NCI-H82 (cell line): Measurements from ENCODE around the gene MYRIP.
"Not testable (repeated sequence)": the region's sequence is repeated elsewhere in the genome, so short reads cannot be mapped to it uniquely, and the experiment has no call there.

Experiments
- DNase-seq: peaks from one replicate; lab custom pipeline; 2025; lab: John Stamatoyannopoulos, UW

Gene MYRIP

DNA sequence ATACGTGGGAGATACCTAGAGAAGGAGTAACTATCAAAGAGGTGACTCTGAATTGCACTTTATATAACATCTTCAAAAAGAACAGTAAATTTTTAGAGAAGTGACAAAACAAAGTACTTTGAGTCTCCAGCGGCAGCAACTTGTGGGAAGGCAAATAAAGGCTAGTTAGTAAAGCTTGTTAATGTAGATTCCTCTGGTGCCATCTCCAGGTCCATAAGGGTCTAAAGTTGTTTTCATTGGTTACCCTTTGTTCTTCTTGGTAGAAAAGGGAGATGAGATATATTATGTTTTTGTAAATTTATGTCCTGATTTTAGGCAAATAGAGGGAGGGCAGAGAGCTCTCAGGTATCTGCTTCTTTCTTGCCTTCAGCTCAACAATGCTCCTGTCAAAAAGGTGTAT is 161.6 kb downstream of the MYRIP start:
- no peak for DNase-seq

- no peak for DNase-seq
Measured at GRCh38 chr3:39971559-39972031, 162.2 kb downstream of the MYRIP start.

DNA sequence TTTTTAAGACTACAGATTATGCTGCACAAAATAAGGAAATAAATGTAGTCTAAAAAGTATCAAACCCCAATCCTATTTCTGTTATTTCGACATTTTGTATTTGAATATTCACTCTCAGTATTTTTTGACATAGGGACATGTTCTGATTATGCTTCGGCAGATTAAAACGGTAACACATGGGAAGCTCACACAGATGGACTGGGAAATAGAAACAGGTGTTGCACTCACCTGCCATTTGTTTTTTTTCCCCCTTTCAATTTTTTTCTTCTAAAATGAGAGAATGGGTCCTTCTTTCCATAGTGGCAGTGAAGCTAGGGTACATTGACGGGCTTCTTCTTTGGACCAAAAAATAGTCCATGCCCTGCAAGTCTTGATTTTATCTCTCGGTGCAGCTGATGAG is 163.1 kb downstream of the MYRIP start:
- no peak for DNase-seq

- no peak for DNase-seq
Measured at GRCh38 chr3:39977058-39977794, 167.8 kb downstream of the MYRIP start.

- DNase-seq, result no peak
Measured at GRCh38 chr3:39978308-39978707, 168.9 kb downstream of the MYRIP start.

- DNase-seq, result no peak
Measured at GRCh38 chr3:39980058-39980457, 170.6 kb downstream of the MYRIP start.

GRCh38 chr3:39980781-39981180 is 171.4 kb downstream of the MYRIP start:
- DNase-seq, result no peak

DNA sequence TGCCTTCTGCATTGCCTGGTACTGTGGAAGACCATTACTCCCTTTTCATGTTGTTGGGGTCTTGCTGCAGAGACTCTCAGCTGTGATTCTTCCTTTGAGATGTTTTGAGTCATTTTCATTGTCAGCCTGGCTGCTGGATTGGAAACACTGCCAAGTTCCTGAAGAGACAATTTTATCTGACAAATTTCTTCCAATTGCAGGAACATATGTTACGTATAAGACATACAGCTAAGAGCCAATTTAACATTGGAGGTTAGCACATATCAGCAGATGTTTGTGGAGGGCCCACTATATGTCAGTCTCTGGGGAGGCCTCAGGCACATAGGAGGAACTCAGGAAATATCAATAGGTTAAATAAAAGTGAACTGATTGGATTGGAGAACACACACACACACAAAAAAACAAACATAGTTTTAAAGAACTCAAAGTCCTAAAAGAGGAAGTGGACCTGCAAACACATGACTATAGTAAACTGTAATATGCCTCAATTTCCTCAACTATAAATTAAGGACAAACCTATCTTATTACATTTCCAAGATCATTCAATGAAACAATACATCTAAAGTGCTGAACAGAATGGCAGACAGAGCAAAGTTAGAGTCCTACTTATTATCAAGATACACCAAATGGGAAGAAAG is 172.3 kb downstream of the MYRIP start:
- no peak for DNase-seq

GRCh38 chr3:39982665-39983357 is 173.4 kb downstream of the MYRIP start:
- DNase-seq, result no peak

DNA sequence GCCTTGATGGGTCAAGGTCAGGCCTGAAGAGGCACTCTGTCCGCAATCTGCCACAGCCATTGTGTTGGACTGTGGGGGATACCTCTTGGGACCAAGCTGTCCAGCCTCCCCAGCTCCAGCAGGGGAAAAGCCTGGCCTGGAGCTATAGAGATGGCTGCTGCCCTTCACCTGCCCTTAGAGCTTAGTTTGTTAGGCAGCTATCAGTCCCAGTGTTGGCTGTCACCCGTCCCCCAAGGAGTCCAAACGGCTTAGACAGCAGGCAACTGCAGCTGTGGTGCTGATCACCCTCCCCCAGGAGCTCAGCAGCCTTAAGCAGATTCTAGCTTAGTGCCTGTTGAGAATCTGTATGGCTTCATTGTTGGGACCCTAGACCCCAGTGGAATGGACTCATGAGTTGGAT is 180.3 kb downstream of the MYRIP start:
- no peak for DNase-seq

DNA sequence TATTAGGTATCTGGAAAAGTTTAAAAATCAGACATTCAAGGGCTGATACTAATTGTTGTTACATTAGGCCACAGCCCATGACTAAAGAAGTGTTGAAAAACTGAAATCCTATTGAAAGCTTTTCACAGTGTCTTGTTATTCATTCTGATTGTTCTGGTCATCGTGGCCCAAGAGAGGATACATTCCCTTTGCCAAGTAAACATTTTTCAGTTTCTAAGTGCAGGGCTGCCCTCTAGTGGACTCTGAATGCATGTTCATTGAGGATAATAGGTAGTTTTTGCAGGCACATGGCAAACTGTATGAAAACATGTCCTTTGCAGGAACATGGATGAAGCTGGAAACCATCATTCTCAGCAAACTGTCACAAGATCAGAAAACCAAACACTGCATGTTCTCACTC is 181.1 kb downstream of the MYRIP start:
- DNase-seq, result peak; percentile 52

DNA sequence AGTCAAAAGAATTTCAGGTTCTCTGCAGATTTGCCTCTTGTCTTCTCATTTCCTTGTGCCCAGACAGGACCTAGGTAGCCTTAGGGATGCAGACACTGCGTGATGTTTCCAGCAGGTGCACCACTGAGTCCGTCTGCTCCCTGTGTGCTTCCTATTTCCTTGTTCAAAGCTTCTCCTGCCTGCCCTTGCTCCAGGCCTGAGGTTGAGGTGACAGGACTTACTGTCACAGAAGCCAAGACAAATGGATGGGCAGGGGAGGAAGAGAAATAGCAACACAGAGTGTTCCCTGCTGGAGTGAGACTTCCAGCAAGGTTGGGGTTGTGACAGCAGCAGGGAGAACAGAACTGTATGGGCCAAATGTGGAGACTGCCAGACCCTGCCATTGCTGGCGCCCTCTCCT is 199.4 kb downstream of the MYRIP start:
- DNase-seq, result no peak

DNA sequence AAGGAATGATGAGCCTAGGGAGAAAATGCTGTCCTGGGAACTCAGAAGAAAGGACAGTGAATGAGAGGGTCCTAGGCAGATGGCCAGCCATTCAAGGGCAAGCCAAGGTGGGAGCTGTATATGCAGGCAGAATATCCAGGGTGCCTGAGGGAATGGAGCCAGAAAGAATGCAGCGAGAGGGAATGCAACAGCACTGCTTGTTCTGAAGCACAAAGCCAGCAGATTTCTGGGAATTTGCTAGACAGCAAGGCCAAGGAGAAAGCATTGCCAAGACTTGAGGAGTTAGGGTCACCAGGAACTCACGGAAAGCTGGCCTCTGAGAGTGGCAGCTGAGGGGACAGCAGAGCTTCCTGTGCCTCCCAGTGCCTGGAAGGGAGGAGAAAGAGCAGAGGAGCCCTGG is 200.6 kb downstream of the MYRIP start:
- DNase-seq, result no peak

DNA sequence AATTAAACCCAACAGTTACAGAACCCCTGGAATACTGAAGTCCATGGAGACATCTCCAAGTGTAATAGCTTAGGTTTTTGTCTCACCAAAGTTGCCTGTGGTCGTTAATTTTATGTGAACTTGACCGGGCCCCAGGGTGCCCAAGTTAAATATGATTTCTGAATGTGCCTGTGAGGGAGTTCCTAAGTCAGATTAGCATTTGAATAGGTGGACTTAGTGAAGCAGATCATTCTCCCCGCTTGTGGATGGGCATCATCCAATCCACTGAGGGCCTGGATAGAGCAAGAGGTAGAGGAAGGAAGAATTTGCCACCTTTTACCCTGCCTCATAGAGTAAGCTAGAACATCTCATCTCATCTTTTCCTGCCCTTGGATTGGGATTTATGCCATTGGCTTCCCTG is 203.0 kb downstream of the MYRIP start:
- DNase-seq, result no peak

- no peak for DNase-seq
Measured at GRCh38 chr3:40016391-40016790, 207.0 kb downstream of the MYRIP start.

DNA sequence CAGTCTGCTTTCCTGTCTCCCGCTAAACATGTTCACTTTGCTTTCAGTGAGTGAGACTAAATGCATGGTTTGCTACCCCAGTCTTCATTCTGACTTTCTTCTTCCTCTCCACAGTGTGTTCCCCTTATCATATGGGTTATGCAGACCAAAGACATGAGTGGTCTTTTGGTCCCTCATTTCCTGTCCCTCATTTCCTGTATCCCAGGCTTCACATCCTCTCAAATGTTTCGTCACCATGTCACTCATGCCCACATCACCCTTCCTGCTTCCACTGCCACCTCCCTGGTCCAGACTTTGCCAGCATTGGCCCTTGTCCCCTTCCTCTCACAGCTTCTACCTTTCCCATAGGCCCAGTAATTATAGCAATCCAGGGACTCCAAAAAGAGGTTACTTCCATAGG is 209.0 kb downstream of the MYRIP start:
- DNase-seq, result no peak

DNA sequence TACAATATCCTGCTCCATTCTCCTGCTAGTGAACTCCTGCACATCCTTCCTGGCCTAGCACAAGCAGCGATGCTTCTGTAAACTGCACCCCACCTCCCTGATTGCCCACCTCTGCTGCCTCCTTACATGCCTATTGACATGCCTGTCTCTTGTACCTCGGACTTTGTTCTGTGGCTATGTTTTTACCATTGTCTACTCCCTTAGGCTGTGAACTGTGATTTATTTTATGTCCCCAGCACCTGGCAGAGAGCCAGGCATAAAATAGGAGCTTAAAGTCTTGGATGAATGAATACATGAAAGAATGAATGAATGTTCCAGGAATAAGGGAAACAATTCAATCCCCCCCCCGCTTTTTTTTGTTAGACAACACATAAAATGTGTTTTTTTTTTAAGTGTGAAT is 210.0 kb downstream of the MYRIP start:
- no peak for DNase-seq

DNA sequence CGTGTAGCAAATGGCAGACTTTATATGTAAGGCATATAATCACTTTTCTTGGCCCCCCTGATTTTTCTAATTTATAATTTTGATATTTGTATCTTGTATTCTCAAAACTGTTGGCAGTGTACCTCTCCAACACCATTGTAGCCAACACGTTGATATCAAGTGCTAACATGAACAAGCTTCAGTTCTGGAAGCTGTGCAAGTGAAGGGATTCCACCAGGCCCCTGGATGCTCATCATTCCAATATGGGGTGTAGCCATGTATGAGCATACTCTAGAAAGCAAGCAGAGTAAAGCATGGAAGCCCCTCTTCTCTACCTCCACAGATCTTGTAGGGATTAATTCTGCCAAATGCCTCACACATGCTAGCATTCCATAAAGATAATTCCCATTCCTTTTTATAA is 211.3 kb downstream of the MYRIP start:
- no peak for DNase-seq

DNA sequence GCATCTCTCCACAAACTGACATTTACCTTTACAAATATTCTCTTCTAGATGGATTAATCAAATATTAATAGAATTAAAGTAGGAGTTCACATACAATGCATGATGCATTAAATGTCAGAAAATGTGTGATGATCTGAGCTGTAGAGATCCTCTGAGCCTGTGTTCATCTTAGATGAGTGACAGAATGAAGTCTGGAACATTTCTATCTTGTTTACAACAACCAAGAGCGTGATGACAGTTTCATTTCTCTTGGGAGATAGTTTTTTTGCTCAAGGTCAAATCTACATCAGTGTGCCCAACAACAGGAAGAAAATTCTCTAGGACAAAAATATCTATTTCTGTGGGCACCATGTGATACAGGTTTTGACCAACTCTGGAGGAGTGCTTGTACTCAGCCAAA is 211.9 kb downstream of the MYRIP start:
- no peak for DNase-seq

DNA sequence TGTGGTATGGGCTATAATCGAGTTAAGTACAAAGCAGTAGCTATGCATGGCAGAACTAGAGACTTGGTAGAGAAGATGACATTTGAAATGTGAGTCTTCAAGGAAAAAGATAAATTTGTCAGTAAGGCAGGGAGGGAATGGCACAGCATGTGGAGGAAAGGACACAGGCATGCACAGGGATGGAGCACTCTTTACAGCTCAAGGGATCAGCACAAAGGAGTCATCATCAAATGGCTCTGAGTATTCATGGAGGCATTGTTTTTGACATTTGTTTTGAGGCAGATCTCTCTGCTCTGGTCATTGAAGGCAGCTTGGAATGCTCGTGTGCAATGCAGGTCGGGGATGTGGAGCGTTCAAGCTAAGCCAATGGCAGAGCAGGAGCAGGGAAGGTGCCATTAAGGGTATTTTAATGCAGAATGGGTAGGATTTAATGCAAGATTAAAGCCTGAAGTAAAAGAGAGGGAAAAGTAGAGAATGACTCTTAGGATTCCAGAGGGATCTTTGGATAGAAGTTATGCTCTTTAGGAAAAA is 213.0 kb downstream of the MYRIP start:
- no peak for DNase-seq

DNA sequence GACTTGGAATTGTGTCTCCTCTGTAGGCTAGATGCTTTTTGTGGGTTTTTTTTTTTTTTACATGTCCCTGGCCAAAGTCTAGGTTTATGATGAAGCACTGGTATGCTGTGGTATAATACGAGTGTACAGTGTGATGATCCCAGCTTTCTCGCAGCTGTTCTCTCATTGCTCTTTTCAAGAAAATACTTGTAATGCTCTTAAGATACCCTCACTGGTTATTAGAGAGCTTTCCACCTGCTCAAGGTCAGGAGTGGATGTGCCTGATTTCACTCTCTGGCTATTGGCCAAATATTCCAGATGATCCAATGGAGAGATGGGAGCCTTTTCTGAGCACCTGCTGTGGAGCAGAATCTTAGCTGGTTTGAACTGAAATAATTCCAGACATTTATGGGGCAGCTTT is 215.1 kb downstream of the MYRIP start:
- no peak for DNase-seq

- not testable (repeated sequence) for DNase-seq
Measured at GRCh38 chr3:40025892-40026291, 216.5 kb downstream of the MYRIP start.

- no peak for DNase-seq
Measured at GRCh38 chr3:40035177-40035576, 225.8 kb downstream of the MYRIP start.
